GM23338 (cell line): ENCODE results near the gene IQCM.

Source experiments
- CREB1 ChIP-seq: fragments of 250-450 bp; sonication (Bioruptor Pico); IDR thresholded peaks from 2 replicates; pipeline ENCODE4 v1.5.0; 2020; ENCODE audit warnings: low read depth, mild to moderate bottlenecking, moderate library complexity
- CTCF ChIP-seq, 2 experiments: fragments of 200-600 bp in 1 of 2; sonication (generic) in 1 of 2; conservative IDR thresholded peaks; 2 replicates each; pipeline versions ENCODE4 v1.5.1 to v1.6.1; 2016 to 2017; ENCODE audit warnings: antibody characterized with exemption in 2 of 2, low read depth in 2 of 2, mild to moderate bottlenecking in 2 of 2, moderate library complexity in 1 of 2
- EZH2 ChIP-seq: fragments of 200-600 bp; sonication (generic); IDR thresholded peaks from one replicate; pipeline ENCODE4 v1.8.0; 2017; ENCODE audit warnings: antibody characterized with exemption, mild to moderate bottlenecking, low read depth; ENCODE audit not compliant: unreplicated experiment
- EZH2phosphoT487 ChIP-seq: fragments of 200-600 bp; sonication (generic); IDR thresholded peaks from one replicate; pipeline ENCODE4 v1.8.1; 2018; ENCODE audit warnings: antibody characterized with exemption; ENCODE audit not compliant: unreplicated experiment
- JUNB ChIP-seq: IDR thresholded peaks from one replicate; pipeline ENCODE4 v1.6.1; 2016; ENCODE audit warnings: antibody characterized with exemption; ENCODE audit not compliant: unreplicated experiment
- NANOG ChIP-seq: IDR thresholded peaks from 2 replicates; pipeline ENCODE4 v1.6.1; 2016; ENCODE audit warnings: antibody characterized with exemption, borderline replicate concordance
- POLR2AphosphoS5 ChIP-seq: IDR thresholded peaks from 2 replicates; pipeline ENCODE4 v1.6.1; 2016; ENCODE audit warnings: antibody characterized with exemption, low read depth
- TF ChIP-seq, protein P1 (sequence below): IDR thresholded peaks from one replicate; pipeline ENCODE4 v1.6.1; 2018; ENCODE audit warnings: antibody characterized with exemption; ENCODE audit not compliant: unreplicated experiment
- TF ChIP-seq, protein P2 (sequence below): fragments of 250-450 bp; sonication (Bioruptor Pico); IDR thresholded peaks from 2 replicates; pipeline ENCODE4 v1.5.0; 2020; ENCODE audit warnings: mild to moderate bottlenecking, moderate library complexity

DNA sequence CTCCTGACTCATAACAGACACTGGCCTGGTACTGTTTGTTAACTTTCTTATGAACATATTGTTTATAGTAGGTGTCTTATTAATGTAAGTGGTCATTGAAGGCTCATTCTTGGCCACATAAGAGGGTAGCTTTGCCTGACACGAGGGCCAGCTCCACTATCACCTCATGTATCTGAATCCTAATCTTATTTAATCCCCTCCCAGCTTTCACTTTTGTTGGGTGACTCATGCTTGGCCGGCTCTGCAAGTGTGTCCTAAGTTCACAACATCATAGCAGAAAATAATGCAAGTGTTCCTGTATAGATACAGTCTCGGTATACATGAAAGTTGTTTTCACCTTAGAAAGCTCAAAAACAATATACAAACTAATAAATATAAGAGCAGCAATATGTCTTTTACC lies 283.8 kb downstream of the IQCM start:
- TF ChIP-seq, protein P1, sequence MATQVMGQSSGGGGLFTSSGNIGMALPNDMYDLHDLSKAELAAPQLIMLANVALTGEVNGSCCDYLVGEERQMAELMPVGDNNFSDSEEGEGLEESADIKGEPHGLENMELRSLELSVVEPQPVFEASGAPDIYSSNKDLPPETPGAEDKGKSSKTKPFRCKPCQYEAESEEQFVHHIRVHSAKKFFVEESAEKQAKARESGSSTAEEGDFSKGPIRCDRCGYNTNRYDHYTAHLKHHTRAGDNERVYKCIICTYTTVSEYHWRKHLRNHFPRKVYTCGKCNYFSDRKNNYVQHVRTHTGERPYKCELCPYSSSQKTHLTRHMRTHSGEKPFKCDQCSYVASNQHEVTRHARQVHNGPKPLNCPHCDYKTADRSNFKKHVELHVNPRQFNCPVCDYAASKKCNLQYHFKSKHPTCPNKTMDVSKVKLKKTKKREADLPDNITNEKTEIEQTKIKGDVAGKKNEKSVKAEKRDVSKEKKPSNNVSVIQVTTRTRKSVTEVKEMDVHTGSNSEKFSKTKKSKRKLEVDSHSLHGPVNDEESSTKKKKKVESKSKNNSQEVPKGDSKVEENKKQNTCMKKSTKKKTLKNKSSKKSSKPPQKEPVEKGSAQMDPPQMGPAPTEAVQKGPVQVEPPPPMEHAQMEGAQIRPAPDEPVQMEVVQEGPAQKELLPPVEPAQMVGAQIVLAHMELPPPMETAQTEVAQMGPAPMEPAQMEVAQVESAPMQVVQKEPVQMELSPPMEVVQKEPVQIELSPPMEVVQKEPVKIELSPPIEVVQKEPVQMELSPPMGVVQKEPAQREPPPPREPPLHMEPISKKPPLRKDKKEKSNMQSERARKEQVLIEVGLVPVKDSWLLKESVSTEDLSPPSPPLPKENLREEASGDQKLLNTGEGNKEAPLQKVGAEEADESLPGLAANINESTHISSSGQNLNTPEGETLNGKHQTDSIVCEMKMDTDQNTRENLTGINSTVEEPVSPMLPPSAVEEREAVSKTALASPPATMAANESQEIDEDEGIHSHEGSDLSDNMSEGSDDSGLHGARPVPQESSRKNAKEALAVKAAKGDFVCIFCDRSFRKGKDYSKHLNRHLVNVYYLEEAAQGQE: no peak
- no peak for TF ChIP-seq EZH2
- no peak for TF ChIP-seq CTCF (conservative IDR thresholded peaks at IDR 0.05; ENCODE audit: low read depth in 2 of 2)
- TF ChIP-seq EZH2phosphoT487: no peak
- no peak for TF ChIP-seq POLR2AphosphoS5
- no peak for TF ChIP-seq NANOG
- TF ChIP-seq CREB1 (CRISPR knock-in tag): no peak
- no peak for TF ChIP-seq JUNB
- TF ChIP-seq, protein P2, sequence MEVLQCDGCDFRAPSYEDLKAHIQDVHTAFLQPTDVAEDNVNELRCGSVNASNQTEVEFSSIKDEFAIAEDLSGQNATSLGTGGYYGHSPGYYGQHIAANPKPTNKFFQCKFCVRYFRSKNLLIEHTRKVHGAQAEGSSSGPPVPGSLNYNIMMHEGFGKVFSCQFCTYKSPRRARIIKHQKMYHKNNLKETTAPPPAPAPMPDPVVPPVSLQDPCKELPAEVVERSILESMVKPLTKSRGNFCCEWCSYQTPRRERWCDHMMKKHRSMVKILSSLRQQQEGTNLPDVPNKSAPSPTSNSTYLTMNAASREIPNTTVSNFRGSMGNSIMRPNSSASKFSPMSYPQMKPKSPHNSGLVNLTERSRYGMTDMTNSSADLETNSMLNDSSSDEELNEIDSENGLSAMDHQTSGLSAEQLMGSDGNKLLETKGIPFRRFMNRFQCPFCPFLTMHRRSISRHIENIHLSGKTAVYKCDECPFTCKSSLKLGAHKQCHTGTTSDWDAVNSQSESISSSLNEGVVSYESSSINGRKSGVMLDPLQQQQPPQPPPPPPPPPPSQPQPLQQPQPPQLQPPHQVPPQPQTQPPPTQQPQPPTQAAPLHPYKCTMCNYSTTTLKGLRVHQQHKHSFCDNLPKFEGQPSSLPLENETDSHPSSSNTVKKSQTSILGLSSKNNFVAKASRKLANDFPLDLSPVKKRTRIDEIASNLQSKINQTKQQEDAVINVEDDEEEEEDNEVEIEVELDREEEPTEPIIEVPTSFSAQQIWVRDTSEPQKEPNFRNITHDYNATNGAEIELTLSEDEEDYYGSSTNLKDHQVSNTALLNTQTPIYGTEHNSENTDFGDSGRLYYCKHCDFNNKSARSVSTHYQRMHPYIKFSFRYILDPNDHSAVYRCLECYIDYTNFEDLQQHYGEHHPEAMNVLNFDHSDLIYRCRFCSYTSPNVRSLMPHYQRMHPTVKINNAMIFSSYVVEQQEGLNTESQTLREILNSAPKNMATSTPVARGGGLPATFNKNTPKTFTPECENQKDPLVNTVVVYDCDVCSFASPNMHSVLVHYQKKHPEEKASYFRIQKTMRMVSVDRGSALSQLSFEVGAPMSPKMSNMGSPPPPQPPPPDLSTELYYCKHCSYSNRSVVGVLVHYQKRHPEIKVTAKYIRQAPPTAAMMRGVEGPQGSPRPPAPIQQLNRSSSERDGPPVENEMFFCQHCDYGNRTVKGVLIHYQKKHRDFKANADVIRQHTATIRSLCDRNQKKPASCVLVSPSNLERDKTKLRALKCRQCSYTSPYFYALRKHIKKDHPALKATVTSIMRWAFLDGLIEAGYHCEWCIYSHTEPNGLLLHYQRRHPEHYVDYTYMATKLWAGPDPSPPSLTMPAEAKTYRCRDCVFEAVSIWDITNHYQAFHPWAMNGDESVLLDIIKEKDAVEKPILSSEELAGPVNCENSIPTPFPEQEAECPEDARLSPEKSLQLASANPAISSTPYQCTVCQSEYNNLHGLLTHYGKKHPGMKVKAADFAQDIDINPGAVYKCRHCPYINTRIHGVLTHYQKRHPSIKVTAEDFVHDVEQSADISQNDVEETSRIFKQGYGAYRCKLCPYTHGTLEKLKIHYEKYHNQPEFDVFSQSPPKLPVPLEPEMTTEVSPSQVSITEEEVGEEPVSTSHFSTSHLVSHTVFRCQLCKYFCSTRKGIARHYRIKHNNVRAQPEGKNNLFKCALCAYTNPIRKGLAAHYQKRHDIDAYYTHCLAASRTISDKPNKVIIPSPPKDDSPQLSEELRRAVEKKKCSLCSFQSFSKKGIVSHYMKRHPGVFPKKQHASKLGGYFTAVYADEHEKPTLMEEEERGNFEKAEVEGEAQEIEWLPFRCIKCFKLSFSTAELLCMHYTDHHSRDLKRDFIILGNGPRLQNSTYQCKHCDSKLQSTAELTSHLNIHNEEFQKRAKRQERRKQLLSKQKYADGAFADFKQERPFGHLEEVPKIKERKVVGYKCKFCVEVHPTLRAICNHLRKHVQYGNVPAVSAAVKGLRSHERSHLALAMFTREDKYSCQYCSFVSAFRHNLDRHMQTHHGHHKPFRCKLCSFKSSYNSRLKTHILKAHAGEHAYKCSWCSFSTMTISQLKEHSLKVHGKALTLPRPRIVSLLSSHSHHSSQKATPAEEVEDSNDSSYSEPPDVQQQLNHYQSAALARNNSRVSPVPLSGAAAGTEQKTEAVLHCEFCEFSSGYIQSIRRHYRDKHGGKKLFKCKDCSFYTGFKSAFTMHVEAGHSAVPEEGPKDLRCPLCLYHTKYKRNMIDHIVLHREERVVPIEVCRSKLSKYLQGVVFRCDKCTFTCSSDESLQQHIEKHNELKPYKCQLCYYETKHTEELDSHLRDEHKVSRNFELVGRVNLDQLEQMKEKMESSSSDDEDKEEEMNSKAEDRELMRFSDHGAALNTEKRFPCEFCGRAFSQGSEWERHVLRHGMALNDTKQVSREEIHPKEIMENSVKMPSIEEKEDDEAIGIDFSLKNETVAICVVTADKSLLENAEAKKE (CRISPR knock-in tag): no peak
